Measurements from ENCODE around the gene EZR.

DNA sequence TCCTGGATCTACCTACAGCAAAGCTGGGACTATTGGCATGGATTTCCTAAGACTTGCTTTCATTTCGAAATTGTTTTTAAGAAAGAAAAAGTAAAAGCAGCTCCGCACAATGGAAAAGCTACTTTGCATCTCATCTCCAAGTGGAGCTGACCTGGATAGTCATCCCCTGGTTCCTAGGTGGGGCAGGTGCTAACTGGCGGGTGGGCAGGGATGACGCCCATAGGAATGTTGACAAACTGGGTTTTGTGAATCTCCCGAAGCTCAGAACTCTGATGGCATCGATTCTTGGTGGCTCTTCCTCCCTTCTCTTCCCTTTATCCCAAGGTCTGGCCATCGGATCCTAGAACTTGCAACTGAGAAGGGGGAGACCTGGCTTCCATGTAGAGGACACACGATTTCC, 12.4 kb upstream of the EZR start:
- TF ChIP-seq, protein P1, sequence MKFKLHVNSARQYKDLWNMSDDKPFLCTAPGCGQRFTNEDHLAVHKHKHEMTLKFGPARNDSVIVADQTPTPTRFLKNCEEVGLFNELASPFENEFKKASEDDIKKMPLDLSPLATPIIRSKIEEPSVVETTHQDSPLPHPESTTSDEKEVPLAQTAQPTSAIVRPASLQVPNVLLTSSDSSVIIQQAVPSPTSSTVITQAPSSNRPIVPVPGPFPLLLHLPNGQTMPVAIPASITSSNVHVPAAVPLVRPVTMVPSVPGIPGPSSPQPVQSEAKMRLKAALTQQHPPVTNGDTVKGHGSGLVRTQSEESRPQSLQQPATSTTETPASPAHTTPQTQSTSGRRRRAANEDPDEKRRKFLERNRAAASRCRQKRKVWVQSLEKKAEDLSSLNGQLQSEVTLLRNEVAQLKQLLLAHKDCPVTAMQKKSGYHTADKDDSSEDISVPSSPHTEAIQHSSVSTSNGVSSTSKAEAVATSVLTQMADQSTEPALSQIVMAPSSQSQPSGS (IDR thresholded peaks at IDR 0.05; ENCODE audit: low read length), result no peak
- no peak for TF ChIP-seq YY1 (IDR thresholded peaks at IDR 0.05; ENCODE audit: low read depth, low read length)
- no peak for TF ChIP-seq POLR2AphosphoS5 (IDR thresholded peaks at IDR 0.05; ENCODE audit: low read depth, low read length)
- TF ChIP-seq RNF2 (IDR thresholded peaks at IDR 0.05; ENCODE audit: borderline replicate concordance, low read depth, low read length, missing control alignments, poor library complexity, severe bottlenecking), result no peak
- TF ChIP-seq, protein P2, sequence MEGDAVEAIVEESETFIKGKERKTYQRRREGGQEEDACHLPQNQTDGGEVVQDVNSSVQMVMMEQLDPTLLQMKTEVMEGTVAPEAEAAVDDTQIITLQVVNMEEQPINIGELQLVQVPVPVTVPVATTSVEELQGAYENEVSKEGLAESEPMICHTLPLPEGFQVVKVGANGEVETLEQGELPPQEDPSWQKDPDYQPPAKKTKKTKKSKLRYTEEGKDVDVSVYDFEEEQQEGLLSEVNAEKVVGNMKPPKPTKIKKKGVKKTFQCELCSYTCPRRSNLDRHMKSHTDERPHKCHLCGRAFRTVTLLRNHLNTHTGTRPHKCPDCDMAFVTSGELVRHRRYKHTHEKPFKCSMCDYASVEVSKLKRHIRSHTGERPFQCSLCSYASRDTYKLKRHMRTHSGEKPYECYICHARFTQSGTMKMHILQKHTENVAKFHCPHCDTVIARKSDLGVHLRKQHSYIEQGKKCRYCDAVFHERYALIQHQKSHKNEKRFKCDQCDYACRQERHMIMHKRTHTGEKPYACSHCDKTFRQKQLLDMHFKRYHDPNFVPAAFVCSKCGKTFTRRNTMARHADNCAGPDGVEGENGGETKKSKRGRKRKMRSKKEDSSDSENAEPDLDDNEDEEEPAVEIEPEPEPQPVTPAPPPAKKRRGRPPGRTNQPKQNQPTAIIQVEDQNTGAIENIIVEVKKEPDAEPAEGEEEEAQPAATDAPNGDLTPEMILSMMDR (IDR thresholded peaks at IDR 0.05; ENCODE audit: control extremely low read depth in 1 of 3, insufficient read depth in 1 of 3, low read depth in 1 of 3, low read length in 3 of 3), result no peak
